HG03354 (cell line): ENCODE results near the gene OR10T2.
"Not testable (repeated sequence)": the region's sequence is repeated elsewhere in the genome, so short reads cannot be mapped to it uniquely, and the experiment has no call there.

Source experiments
- ATAC-seq: cut with Tn5 transposase; IDR thresholded peaks from one replicate; pipeline ENCODE4 v1.9.1; 2021; ENCODE audit warnings: mild to moderate bottlenecking; ENCODE audit not compliant: unreplicated experiment, poor library complexity, severe bottlenecking

Gene OR10T2

GRCh38 chr1:158362482-158362881 is 36.8 kb downstream of the OR10T2 start:
- no peak for ATAC-seq

- no peak for ATAC-seq
These were observed 41.8 kb downstream of the OR10T2 start for GRCh38 chr1:158357441-158357840.

- ATAC-seq = no peak
These were observed 42.6 kb downstream of the OR10T2 start for GRCh38 chr1:158356616-158357015.

DNA sequence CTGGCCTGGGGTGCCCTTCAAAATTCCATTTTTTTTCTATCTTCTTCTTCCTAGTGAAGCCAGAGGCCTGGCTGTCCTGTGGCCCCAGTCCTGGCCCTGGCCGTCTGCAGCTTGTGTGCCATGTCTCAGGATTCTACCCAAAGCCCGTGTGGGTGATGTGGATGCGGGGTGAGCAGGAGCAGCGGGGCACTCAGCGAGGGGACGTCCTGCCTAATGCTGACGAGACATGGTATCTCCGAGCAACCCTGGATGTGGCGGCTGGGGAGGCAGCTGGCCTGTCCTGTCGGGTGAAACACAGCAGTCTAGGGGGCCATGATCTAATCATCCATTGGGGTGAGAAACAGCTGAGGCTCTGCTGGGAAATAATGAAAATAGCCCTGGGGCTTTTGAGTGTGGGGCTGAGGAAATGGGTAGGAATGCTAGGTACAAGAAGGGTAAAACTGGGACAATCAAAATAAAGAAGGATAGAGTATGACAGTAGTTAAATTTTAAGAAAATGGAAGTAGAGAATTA is 43.4 kb downstream of the OR10T2 start:
- ATAC-seq = no peak

GRCh38 chr1:158354255-158354654 is 45.0 kb downstream of the OR10T2 start:
- ATAC-seq = no peak

GRCh38 chr1:158353303-158354075 is 45.8 kb downstream of the OR10T2 start, which contains the start of gene CD1E:
Gene CD1E, plus strand, starts transcription at chr1:158353894. Its CDS starts 95 bp downstream, at chr1:158353989.
- no peak for ATAC-seq

DNA sequence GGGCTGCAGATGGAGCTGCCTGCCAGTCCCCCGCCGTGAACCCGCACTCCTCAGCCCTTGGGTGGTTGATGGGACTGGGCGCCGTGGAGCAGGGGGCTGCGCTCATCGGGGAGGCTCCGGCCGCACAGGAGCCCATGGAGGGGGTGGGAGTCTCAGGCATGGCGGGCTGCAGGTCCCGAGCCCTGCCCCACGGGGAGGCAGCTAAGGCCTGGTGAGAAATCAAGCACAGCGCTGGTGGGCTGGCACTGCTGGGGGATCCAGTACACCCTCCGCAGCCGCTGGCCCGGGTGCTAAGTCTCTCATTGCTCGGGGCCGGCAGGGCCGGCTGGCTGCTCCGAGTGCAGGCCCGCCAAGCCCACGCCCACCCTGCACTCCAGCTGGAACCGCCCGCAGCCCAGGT is 50.3 kb downstream of the OR10T2 start:
- not testable (repeated sequence) for ATAC-seq
